Measurements from ENCODE around the gene TNFAIP2.

DNA sequence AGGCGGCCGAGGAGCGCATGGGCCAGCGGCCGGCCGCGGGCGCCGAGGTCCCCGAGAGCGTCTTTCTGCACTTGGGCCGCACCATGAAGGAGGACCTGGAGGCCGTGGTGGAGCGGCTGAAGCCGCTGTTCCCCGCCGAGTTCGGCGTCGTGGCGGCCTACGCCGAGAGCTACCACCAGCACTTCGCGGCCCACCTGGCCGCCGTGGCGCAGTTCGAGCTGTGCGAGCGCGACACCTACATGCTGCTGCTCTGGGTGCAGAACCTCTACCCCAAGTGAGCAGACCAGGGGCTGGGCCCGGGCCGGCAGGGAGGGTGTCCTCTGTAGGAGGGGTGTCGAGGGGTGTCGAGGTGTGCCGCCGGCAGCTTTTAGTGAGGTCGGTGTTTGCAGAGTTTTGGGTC lies 4.1 kb downstream of the TNFAIP2 start:
- TF ChIP-seq GATA3 (IDR thresholded peaks at IDR 0.05; ENCODE audit: low read depth, low read length) (no peak), GATA2 (IDR thresholded peaks at IDR 0.05; ENCODE audit: low read depth, low read length) (no peak)

Data from SH-SY5Y (cell line).